ENCODE results near the gene MRPL11. TPM values are rescaled to one million over a fixed set of nuclear protein-coding genes. Genes with fewer than 3 reads are reported as not detected.
A peak's percentile ranks its signal among the peaks of the same experiment; 100 is the strongest.

MRPL11 gene
- polyA plus RNA-seq, 1 donor (not counting 4 experiments of a cell fraction or from before 2014, with no cell fraction given): 51.7 TPM

DNA sequence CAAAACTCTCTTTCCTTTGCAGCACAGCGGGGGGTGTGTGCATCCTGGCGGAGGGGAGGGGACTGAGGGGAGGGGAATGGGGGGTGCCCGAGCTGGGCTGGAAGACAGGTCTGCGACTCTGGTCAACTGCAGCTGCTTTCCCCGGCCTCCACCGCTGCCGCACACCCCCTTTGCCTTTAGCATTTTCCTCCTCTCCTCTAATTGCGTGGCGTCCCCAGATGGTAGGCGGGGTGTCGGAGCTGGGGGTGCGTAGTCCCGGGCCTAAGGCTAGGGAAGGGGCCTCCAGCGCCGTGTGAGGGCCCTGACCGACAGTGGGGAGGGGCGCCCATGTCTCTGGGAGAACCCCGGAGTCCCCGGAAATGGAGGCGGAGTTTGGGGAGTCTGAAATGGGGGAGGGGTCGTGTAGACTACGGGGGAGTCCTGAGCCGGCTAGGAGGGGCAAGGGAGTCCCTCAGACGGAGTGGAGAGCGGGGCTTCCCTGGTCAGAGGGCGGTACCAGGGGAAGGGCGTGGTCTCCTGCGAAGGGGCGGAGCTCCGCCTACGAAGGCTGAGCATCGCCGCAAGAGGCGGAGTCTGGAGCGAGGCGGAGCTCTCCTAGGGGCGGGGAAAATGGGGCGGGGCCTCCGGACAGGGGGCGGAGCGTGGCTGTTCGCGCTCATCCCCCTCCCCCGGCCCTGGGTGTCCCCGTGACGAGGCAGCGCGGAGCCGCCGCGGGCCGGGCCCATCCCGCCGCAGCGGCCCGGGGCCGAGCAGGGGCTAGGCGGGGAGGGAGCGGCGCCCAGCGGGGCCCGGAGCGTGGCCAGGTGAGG is 27.8 kb upstream of the MRPL11 start, which contains the start of gene PELI3:
TSS of gene PELI3 (plus strand) at position 681 of the 809 bp plus-strand sequence. CDS start 1,224 bp downstream, outside the sequence.
- H3K27me3 ChIP-seq (ENCODE audit: control insufficient read depth, extremely low read depth, insufficient read depth, low read length): no peaks in the 10 kb centered on the region
- peak within 1 kb of the TSS; percentile 52 to 83 (median 73) for H3K4me3 ChIP-seq (ENCODE audit: control insufficient read depth in 2 of 3, extremely low read depth in 1 of 3, insufficient read depth in 2 of 3, low read depth in 1 of 3, low read length in 3 of 3)
- peak within 1 kb of the TSS; percentile 90 for H3K4me2 ChIP-seq (ENCODE audit: control insufficient read depth, extremely low read depth, insufficient read depth, low read depth, low read length)
- H3K9me3 ChIP-seq (ENCODE audit: control insufficient read depth, low read depth, low read length): no peaks in the 10 kb centered on the region
- H3K27ac ChIP-seq (ENCODE audit: control insufficient read depth, insufficient read depth, low read length): peak within 1 kb of the TSS; percentile 40
- peaks cover 7% of the 10 kb centered on the region for H3K4me1 ChIP-seq (ENCODE audit: control insufficient read depth, extremely low read depth, insufficient read depth, low read length)
- no peak for FAIRE-seq
- peak within 1 kb of the TSS; percentile 73 for H3K9ac ChIP-seq (ENCODE audit: control insufficient read depth, extremely low read depth, insufficient read depth, low read length)
- no peak for TF ChIP-seq CTCF (optimal IDR thresholded peaks at IDR 0.05 in 1 of 3, IDR thresholded peaks at IDR 0.05 in 1 of 3, conservative IDR thresholded peaks at IDR 0.05 in 1 of 3; ENCODE audit: extremely low read depth in 1 of 3, insufficient read depth in 2 of 3, low read length in 3 of 3)
- no peak for TF ChIP-seq EZH2 (IDR thresholded peaks at IDR 0.05; ENCODE audit: low read length)
- peak; percentile 57 for DNase-seq (ENCODE audit: low read depth, low spot score)
- H2AFZ ChIP-seq (ENCODE audit: control insufficient read depth, low read length): peak within 1 kb of the TSS; percentile 88
- no peaks in the 10 kb centered on the region for H3K79me2 ChIP-seq (ENCODE audit: control insufficient read depth, insufficient read depth, low read length)
- H4K20me1 ChIP-seq (ENCODE audit: control insufficient read depth, extremely low read depth, insufficient read depth, low read length): no peaks in the 10 kb centered on the region
- H3K9me1 ChIP-seq (ENCODE audit: control insufficient read depth, extremely low read depth, insufficient read depth, low read length): no peaks in the 10 kb centered on the region
- H3K36me3 ChIP-seq (ENCODE audit: control insufficient read depth in 2 of 2, extremely low read depth in 1 of 2, insufficient read depth in 2 of 2, low read length in 2 of 2): peaks cover 0 to 7% of the 10 kb centered on the region in 2 experiments
- dilution Hi-C loops (cut with MboI; ENCODE audit: extremely low pct_ligation_motif_present, low sequenced_read_pairs): no loop called here

- Histone ChIP-seq H3K4me1 (ENCODE audit: control insufficient read depth, extremely low read depth, insufficient read depth, low read length) (peaks cover 7% of the 10 kb centered on the region), H3K27me3 (ENCODE audit: control insufficient read depth, extremely low read depth, insufficient read depth, low read length) (no peaks in the 10 kb centered on the region), H3K4me3 (ENCODE audit: control insufficient read depth in 2 of 3, extremely low read depth in 1 of 3, insufficient read depth in 2 of 3, low read depth in 1 of 3, low read length in 3 of 3) (peak overlapping the region in 2 of 3 experiments; percentile 59 to 73), H3K36me3 (ENCODE audit: control insufficient read depth in 2 of 2, extremely low read depth in 1 of 2, insufficient read depth in 2 of 2, low read length in 2 of 2) (peaks cover 0 to 7% of the 10 kb centered on the region in 2 experiments), H2AFZ (ENCODE audit: control insufficient read depth, low read length) (no peak overlapping the region), H3K9me3 (ENCODE audit: control insufficient read depth, low read depth, low read length) (no peaks in the 10 kb centered on the region), H3K79me2 (ENCODE audit: control insufficient read depth, insufficient read depth, low read length) (no peaks in the 10 kb centered on the region), H3K27ac (ENCODE audit: control insufficient read depth, insufficient read depth, low read length) (no peak overlapping the region), H3K9ac (ENCODE audit: control insufficient read depth, extremely low read depth, insufficient read depth, low read length) (peak overlapping the region; percentile 73), H4K20me1 (ENCODE audit: control insufficient read depth, extremely low read depth, insufficient read depth, low read length) (no peaks in the 10 kb centered on the region), H3K4me2 (ENCODE audit: control insufficient read depth, extremely low read depth, insufficient read depth, low read depth, low read length) (peak overlapping the region; percentile 85), H3K9me1 (ENCODE audit: control insufficient read depth, extremely low read depth, insufficient read depth, low read length) (no peaks in the 10 kb centered on the region)
- DNase-seq (ENCODE audit: low read depth, low spot score): no peak
- dilution Hi-C loops (cut with MboI; ENCODE audit: extremely low pct_ligation_motif_present, low sequenced_read_pairs): no loop called here
- no peak for FAIRE-seq
- TF ChIP-seq CTCF (optimal IDR thresholded peaks at IDR 0.05 in 1 of 3, IDR thresholded peaks at IDR 0.05 in 1 of 3, conservative IDR thresholded peaks at IDR 0.05 in 1 of 3; ENCODE audit: extremely low read depth in 1 of 3, insufficient read depth in 2 of 3, low read length in 3 of 3) (no peak), EZH2 (IDR thresholded peaks at IDR 0.05; ENCODE audit: low read length) (no peak)
Measured at GRCh38 chr11:66465373-66466224, 27.0 kb upstream of the MRPL11 start.
